Transverse colon (tissue), 4 donors: Measurements from ENCODE around the gene SELE.

Experiments used
- EP300 ChIP-seq: sonication (generic); formaldehyde crosslinking; IDR thresholded peaks from one replicate; pipeline ENCODE4 v1.6.1; 2017; ENCODE audit warnings: antibody characterized with exemption, low read depth
- POLR2A ChIP-seq: fragments of 450-650 bp; IDR thresholded peaks from one replicate; pipeline ENCODE4 v1.6.1; 2016; ENCODE audit warnings: antibody characterized with exemption, mild to moderate bottlenecking, moderate library complexity
- POLR2AphosphoS5 ChIP-seq, 3 donors: sonication (generic); formaldehyde crosslinking; IDR thresholded peaks; one replicate each; pipeline ENCODE4 v1.6.1; 2016; ENCODE audit warnings: antibody characterized with exemption in 3 of 3
- TF ChIP-seq, protein P1 (sequence below), 5 experiments: fragments of 200-600 bp in 3 of 5; fragments of 450-650 bp in 2 of 5; sonication (generic) in 3 of 5; IDR thresholded peaks; 1 replicate in 2 of 5; 2 replicates in 3 of 5; pipeline ENCODE4 v1.5.1; 2016 to 2017; ENCODE audit warnings: antibody characterized with exemption in 5 of 5, inconsistent platforms in 3 of 5, mild to moderate bottlenecking in 2 of 5, moderate library complexity in 1 of 5

DNA sequence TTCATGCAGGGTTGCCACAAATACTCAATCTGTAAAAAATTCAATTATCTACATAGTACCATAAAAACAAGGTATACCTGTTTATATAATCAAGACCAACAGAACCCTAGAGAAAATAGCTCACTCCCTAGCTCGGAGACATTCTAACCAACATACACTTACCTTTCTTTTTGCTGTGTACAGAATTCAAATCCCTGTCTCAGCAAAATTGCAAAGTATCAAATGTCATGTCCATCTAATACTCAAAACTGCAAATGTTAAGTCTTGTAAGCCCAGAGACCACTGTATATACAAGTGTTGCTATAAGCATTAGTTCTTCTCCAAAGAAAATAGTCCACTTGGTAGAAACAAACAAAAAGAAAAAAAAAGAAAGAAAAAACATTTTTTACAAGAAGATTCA, 16.2 kb upstream of the SELE start:
- TF ChIP-seq POLR2A (no peak), EP300 (no peak), POLR2AphosphoS5 (IDR thresholded peaks at IDR 0.05) (no peak)
- TF ChIP-seq, protein P1, sequence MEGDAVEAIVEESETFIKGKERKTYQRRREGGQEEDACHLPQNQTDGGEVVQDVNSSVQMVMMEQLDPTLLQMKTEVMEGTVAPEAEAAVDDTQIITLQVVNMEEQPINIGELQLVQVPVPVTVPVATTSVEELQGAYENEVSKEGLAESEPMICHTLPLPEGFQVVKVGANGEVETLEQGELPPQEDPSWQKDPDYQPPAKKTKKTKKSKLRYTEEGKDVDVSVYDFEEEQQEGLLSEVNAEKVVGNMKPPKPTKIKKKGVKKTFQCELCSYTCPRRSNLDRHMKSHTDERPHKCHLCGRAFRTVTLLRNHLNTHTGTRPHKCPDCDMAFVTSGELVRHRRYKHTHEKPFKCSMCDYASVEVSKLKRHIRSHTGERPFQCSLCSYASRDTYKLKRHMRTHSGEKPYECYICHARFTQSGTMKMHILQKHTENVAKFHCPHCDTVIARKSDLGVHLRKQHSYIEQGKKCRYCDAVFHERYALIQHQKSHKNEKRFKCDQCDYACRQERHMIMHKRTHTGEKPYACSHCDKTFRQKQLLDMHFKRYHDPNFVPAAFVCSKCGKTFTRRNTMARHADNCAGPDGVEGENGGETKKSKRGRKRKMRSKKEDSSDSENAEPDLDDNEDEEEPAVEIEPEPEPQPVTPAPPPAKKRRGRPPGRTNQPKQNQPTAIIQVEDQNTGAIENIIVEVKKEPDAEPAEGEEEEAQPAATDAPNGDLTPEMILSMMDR (IDR thresholded peaks at IDR 0.05) = no peak
